ENCODE data around the gene ATP2C2.
"Not testable (repeated sequence)": the region's sequence is repeated elsewhere in the genome, so short reads cannot be mapped to it uniquely, and the experiment has no call there.

ATP2C2 gene

GRCh38 chr16:84369105-84369504, 767 bp downstream of the ATP2C2 start:
- no peak for DNase-seq

GRCh38 chr16:84369938-84370627, 1.7 kb downstream of the ATP2C2 start:
- no peak for DNase-seq

GRCh38 chr16:84370723-84371552, 2.6 kb downstream of the ATP2C2 start:
- no peak for DNase-seq

GRCh38 chr16:84371553-84371865, 3.2 kb downstream of the ATP2C2 start:
- DNase-seq: no peak

- DNase-seq: no peak
Observed at GRCh38 chr16:84373907-84374489, 5.7 kb downstream of the ATP2C2 start.

GRCh38 chr16:84378099-84378498, 9.8 kb downstream of the ATP2C2 start:
- no peak for DNase-seq

- DNase-seq: no peak
Observed at GRCh38 chr16:84378567-84378966, 10.2 kb downstream of the ATP2C2 start.

- DNase-seq: no peak
Observed at GRCh38 chr16:84379008-84379708, 10.8 kb downstream of the ATP2C2 start.

GRCh38 chr16:84379709-84380362, 11.5 kb downstream of the ATP2C2 start:
- no peak for DNase-seq

- no peak for DNase-seq
Observed at GRCh38 chr16:84380405-84380804, 12.1 kb downstream of the ATP2C2 start.

GRCh38 chr16:84382396-84382795, 14.1 kb downstream of the ATP2C2 start:
- DNase-seq: no peak

- no peak for DNase-seq
Observed at GRCh38 chr16:84383106-84383505, 14.8 kb downstream of the ATP2C2 start.

GRCh38 chr16:84386047-84386446, 17.7 kb downstream of the ATP2C2 start:
- DNase-seq: no peak

GRCh38 chr16:84387021-84387420, 18.7 kb downstream of the ATP2C2 start:
- no peak for DNase-seq

- DNase-seq: no peak
Observed at GRCh38 chr16:84390131-84390785, 21.9 kb downstream of the ATP2C2 start.

- no peak for DNase-seq
Observed at GRCh38 chr16:84391151-84392030, 23.1 kb downstream of the ATP2C2 start.

GRCh38 chr16:84392031-84392360, 23.7 kb downstream of the ATP2C2 start:
- no peak for DNase-seq

- DNase-seq: not testable (repeated sequence)
Observed at GRCh38 chr16:84396082-84396481, 27.7 kb downstream of the ATP2C2 start.

- no peak for DNase-seq
Observed at GRCh38 chr16:84396537-84397008, 28.2 kb downstream of the ATP2C2 start.

GRCh38 chr16:84397090-84397489, 28.8 kb downstream of the ATP2C2 start:
- no peak for DNase-seq

- DNase-seq: no peak
Observed at GRCh38 chr16:84398701-84399100, 30.4 kb downstream of the ATP2C2 start.
